Activated CD8-positive, alpha-beta T cell treated with anti-CD3 and anti-CD28 coated beads for 36 hours (primary cell): ENCODE results near the gene FTH1. TPM values are rescaled to one million over a fixed set of nuclear protein-coding genes. Genes with fewer than 3 reads are reported as not detected.

Experiments used
- ATAC-seq: fragments of 200-7000 bp; cut with Tn5 transposase; one replicate; pipeline ENCODE4 v1.10.0; 2021; ENCODE audit warnings: mild to moderate bottlenecking, moderate library complexity
- CTCF ChIA-PET: fragments of 350-600 bp; sonication (Branson Sonifier 250); formaldehyde crosslinking; loops from one replicate; lab custom pipeline; 2021; ENCODE audit warnings: antibody characterized with exemption; lab: Charles Lee
- POLR2A ChIA-PET: fragments of 350-600 bp; sonication (Branson Sonifier 250); formaldehyde crosslinking; loops from one replicate; lab custom pipeline; 2021; ENCODE audit warnings: antibody characterized with exemption; lab: Charles Lee
- DNase-seq: peaks from one replicate; pipeline ENCODE4 v3.0.0-alpha.2; 2020
- H3K27ac Mint-ChIP-seq: one replicate; pipeline ENCODE4 v1.8.0; 2021; ENCODE audit warnings: mild to moderate bottlenecking, mixed read lengths
- H3K27me3 Mint-ChIP-seq: one replicate; pipeline ENCODE4 v1.8.0; 2021; ENCODE audit warnings: mixed read lengths
- H3K36me3 Mint-ChIP-seq: one replicate; pipeline ENCODE4 v1.8.0; 2021; ENCODE audit warnings: low read depth, mixed read lengths
- H3K4me1 Mint-ChIP-seq: one replicate; pipeline ENCODE4 v1.8.0; 2021; ENCODE audit warnings: low read depth, mixed read lengths
- H3K4me3 Mint-ChIP-seq: one replicate; pipeline ENCODE4 v1.8.0; 2021; ENCODE audit warnings: mild to moderate bottlenecking, moderate library complexity, mixed read lengths
- H3K9me3 Mint-ChIP-seq: one replicate; pipeline ENCODE4 v1.8.0; 2021; ENCODE audit warnings: mixed read lengths
- intact Hi-C: fragments of 100-400 bp; cut with micrococcal nuclease; formaldehyde crosslinking; loops from one replicate; pipeline ENCODE4 v1.10.0; 2022
- total RNA-seq, 2 experiments: library from RNA; stranded (reverse); gene quantifications; one replicate each; pipeline ENCODE4 v1.2.3, GENCODE V29; 2021
- TF ChIP-seq, protein P1 (sequence below): fragments of 200-600 bp; IDR thresholded peaks from one replicate; pipeline ENCODE4 v1.8.0; 2022; ENCODE audit warnings: antibody characterized with exemption, mild to moderate bottlenecking

The FTH1 gene
- total RNA-seq, 2 experiments from 2014 or later, result 700 to 729 TPM

DNA sequence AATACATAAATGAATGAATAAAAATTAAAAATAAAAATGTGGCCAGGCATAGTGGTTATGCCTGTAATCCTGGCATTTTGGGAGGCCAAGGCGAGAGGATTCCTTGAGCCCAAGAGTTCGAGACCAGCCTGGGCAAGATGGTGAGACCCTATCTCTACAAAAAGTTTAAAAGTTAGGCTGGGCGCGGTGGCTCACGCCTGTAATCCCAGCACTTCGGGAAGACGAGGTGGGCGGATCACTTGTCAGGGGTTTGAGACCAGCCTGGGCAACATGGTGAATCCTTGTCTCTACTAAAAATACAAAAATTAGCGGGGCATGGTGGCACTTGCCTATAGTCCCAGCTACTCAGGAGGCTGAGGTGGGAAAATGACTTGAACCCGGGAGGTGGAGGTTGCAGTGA is 27.0 kb downstream of the FTH1 start:
- H3K9me3 Mint-ChIP-seq, result peaks cover 4% of the 10 kb centered on the region
- no peak overlapping the region for H3K27ac Mint-ChIP-seq
- DNase-seq, result no peak
- H3K4me3 Mint-ChIP-seq, result no peak overlapping the region
- no peaks in the 10 kb centered on the region for H3K36me3 Mint-ChIP-seq
- TF ChIP-seq, protein P1, sequence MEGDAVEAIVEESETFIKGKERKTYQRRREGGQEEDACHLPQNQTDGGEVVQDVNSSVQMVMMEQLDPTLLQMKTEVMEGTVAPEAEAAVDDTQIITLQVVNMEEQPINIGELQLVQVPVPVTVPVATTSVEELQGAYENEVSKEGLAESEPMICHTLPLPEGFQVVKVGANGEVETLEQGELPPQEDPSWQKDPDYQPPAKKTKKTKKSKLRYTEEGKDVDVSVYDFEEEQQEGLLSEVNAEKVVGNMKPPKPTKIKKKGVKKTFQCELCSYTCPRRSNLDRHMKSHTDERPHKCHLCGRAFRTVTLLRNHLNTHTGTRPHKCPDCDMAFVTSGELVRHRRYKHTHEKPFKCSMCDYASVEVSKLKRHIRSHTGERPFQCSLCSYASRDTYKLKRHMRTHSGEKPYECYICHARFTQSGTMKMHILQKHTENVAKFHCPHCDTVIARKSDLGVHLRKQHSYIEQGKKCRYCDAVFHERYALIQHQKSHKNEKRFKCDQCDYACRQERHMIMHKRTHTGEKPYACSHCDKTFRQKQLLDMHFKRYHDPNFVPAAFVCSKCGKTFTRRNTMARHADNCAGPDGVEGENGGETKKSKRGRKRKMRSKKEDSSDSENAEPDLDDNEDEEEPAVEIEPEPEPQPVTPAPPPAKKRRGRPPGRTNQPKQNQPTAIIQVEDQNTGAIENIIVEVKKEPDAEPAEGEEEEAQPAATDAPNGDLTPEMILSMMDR, result no peak
- H3K27me3 Mint-ChIP-seq, result peaks cover 9% of the 10 kb centered on the region
- H3K4me1 Mint-ChIP-seq, result no peaks in the 10 kb centered on the region
- ATAC-seq, result no peak
- intact Hi-C loops, result no loop called here
- ChIA-PET POLR2A (no interaction called here), CTCF (interaction anchor here (3.3 kb wide), 1 partner anchor 43 kb away, joined by 18 read pairs; no protein-coding TSS in a partner anchor)

DNA sequence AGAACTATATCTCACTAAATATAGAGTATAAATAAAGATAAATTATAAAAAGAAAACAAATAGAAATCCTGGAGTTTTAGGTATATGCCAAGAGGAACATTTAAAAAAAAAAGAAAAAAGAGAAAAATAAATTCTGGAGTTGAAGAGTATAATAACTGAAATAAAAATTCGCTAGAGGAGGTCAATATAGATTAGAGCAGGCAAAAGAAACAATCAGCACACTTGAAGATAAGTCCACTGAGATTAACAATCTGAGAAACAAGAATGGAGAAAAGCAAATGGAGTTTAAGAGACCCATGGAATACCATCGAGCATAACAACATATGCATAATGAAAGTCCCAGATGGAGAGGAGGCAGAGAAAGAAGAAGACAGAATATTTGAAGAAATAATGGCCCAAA is 31.6 kb downstream of the FTH1 start:
- Mint-ChIP-seq H3K27ac (no peak overlapping the region), H3K4me3 (no peak overlapping the region), H3K36me3 (no peaks in the 10 kb centered on the region), H3K9me3 (peaks cover 4% of the 10 kb centered on the region), H3K27me3 (peaks cover 20% of the 10 kb centered on the region), H3K4me1 (no peaks in the 10 kb centered on the region)
- ChIA-PET POLR2A (no interaction called here), CTCF (interaction anchor here (1.3 to 3.6 kb wide), 4 partner anchors 11 to 146 kb away, joined by 4 to 22 read pairs (median 6); no protein-coding TSS in a partner anchor)
- ATAC-seq (no peak), DNase-seq (no peak)
- intact Hi-C loops, result no loop called here
- TF ChIP-seq, protein P1, result no peak

DNA sequence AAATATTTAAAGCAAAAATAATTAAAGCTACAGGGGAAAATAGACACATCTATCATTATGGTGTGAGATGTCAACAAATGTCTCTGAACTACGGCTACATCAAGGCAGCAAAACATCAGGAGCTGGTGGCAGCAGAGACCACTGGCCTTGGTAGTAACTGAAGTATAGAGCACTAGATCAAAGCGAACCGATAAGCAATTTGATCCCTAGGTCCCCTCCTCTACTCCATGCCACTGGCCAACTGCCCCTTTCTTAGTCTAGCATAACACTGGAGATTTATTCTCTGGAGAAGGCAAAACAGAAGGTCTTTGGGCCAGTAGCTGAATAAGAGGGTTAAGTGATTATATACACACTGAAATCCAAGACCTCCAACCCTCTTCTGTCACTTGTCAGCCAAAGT is 36.5 kb downstream of the FTH1 start:
- TF ChIP-seq, protein P1, result no peak
- CTCF ChIA-PET, result interaction anchor here (1.1 to 2.3 kb wide), 5 partner anchors 16 to 151 kb away, joined by 3 to 10 read pairs (median 6); no protein-coding TSS in a partner anchor
- Mint-ChIP-seq H3K27ac (no peak overlapping the region), H3K4me3 (no peak overlapping the region), H3K36me3 (no peaks in the 10 kb centered on the region), H3K27me3 (peaks cover 11% of the 10 kb centered on the region), H3K4me1 (no peaks in the 10 kb centered on the region), H3K9me3 (peaks cover 1% of the 10 kb centered on the region)
- intact Hi-C loops, result no loop called here
- DNase-seq (no peak), ATAC-seq (no peak)
- POLR2A ChIA-PET, result interaction anchor here (0.7 kb wide), 1 partner anchor 116 kb away, joined by 3 read pairs; no protein-coding TSS in a partner anchor

DNA sequence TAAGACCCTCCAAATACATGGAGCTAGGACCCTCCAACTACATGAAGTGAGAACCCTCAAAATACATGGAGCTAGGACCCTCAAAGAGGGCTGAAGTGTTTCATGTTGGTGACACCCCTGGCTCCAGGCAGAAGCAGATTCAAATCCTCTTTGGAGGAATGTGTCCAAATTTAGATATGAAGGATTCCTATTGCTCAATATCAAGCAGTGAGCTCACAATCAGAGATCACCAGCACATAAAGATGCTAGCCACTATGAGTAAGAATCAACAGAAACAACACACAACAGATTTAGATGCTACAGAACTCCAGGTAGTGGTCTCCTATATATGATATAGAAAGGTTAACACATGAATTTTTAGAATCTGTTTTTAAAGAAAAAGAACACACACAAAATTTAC is 38.8 kb downstream of the FTH1 start:
- Mint-ChIP-seq H3K4me3 (no peak overlapping the region), H3K27ac (no peak overlapping the region), H3K36me3 (no peaks in the 10 kb centered on the region), H3K27me3 (peaks cover 9% of the 10 kb centered on the region), H3K4me1 (no peaks in the 10 kb centered on the region), H3K9me3 (no peaks in the 10 kb centered on the region)
- TF ChIP-seq, protein P1, result no peak
- ChIA-PET POLR2A (no interaction called here), CTCF (interaction anchor here (0.9 to 2.1 kb wide), 6 partner anchors 11 to 179 kb away, joined by 3 to 12 read pairs (median 6); no protein-coding TSS in a partner anchor)
- intact Hi-C loops, result no loop called here
- ATAC-seq (no peak), DNase-seq (no peak)

DNA sequence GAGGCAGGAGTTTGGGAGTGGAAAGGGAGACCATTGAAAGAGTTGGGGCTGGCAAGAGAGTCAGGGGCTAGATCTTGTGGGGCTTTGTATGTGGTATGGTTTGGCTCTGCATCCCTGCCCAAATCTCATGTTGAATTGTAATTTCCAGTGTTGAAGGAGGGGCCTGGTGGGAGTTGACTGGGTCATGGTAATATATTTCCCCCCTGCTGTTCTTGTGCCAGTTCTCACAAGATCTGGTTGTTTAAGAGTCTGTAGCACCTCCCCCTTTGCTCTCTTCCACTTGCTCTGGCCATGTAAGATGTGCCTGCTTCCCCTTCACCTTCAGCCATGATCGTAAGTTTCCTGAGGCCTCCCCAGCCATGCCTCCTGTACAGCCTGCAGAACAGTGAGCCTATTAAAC is 39.9 kb downstream of the FTH1 start:
- ChIA-PET CTCF (interaction anchor here (1.8 to 2.1 kb wide), 2 partner anchors 20 to 155 kb away, joined by 9 to 12 read pairs; no protein-coding TSS in a partner anchor), POLR2A (no interaction called here)
- TF ChIP-seq, protein P1, result no peak
- DNase-seq (no peak), ATAC-seq (no peak)
- peaks cover 3% of the 10 kb centered on the region for H3K27me3 Mint-ChIP-seq
- H3K4me3 Mint-ChIP-seq, result no peak overlapping the region
- no peaks in the 10 kb centered on the region for H3K36me3 Mint-ChIP-seq
- intact Hi-C loops, result no loop called here
- no peaks in the 10 kb centered on the region for H3K4me1 Mint-ChIP-seq
- H3K9me3 Mint-ChIP-seq, result no peaks in the 10 kb centered on the region
- no peak overlapping the region for H3K27ac Mint-ChIP-seq
